ENCODE results near the gene CGB5. TPM values are rescaled to one million over a fixed set of nuclear protein-coding genes. Genes with fewer than 3 reads are reported as not detected.

The CGB5 gene
- total and polyA plus RNA-seq, 9 of the 15 experiments (the other 6 are each of a cell fraction or from before 2014, with no cell fraction given), result not detected

DNA sequence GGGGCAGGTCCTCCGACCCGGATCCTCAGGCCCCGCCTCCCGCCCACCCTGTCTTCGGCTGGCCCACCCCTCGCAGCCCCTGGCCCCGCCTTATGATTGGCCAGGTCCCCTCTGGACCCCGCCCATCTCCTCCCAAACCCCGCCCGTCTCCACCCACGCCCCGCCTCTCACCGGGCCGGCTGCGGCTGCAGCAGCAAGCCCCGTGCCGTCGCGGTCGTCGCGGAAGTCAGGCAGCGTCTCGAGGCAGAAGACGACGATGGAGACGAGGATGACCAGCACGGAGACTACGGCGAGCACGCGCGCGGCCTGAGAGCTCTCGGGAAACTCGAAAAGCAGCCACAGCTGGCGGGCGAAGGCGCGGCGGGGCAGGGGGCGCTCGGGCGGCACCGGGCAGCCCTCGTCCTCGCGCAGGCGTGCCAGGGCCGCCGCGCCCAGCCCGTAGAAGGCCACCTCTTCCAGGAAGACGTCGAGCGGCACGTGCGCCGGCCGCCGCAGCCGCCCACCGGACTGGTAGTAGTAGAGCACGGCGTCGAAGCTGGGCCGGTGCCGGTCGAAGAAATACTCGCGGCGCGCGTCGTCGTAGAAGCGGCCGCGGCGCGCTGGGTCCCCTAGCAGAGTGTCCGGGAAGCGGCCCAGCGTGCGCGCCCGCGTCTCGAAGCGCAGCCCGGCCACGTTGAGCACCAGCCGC is 28.4 kb downstream of the CGB5 start (continued):
- TF ChIP-seq ZNF77 (CRISPR knock-in tag; IDR thresholded peaks at IDR 0.05) (no peak), SRSF1 (IDR thresholded peaks at IDR 0.05; ENCODE audit: low read depth, low read length) (no peak)

DNA sequence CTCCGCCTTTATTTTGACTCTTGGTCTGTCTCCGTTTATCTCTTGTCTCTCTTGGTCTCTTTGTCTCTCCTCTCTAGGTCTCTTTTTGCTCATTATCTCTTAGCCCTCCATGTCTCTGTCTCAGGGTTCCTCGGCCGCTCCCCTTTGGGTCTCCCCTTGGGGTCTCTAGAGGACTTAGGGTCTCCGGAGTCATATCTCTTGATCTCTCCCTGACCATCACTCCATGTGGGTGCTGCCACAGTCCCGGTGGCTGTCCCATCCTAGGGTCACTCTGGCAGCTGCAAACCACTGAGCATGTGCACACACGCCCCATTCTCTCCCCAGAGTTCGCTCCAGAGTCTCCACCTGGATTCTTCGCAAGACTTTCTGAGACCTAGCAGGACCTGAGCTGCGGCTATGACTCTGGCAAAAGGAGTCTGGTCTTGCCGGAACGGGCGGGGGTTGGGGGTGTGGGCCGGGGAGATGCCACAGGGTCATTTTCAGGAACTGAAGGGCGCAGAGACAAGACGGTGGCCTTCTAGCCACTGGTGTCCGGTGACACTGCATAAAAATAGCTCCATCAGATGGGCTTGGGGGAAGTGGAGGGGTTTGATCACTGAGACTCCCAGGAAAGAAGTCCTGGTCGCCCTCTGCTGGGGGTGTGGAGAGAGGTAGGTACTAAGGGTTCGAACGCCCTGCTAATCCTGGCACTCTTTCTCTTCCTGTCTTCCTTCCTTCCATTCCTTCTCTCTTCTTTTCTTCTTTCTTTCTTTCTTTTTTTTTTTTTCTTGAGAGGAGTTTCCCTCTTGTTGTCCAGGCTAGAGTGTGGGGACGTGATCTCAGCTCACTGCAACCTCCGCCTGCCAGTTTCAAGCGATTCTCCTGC is 30.1 kb downstream of the CGB5 start:
- Histone ChIP-seq H3K9me1 (ENCODE audit: control insufficient read depth, insufficient read depth, low read length) (no peaks in the 10 kb centered on the region), H3K9ac (ENCODE audit: insufficient read depth in 1 of 2, low read depth in 2 of 2, low read length in 2 of 2) (peak overlapping the region; percentile 21 to 84), H4K20me1 (replicated peaks; ENCODE audit: control insufficient read depth, insufficient read depth, low read length) (no peaks in the 10 kb centered on the region), H2AFZ (ENCODE audit: low read depth, low read length) (peak overlapping the region; percentile 78), H3K9me3 (replicated peaks; ENCODE audit: control insufficient read depth, insufficient read depth, low read depth, low read length) (no peaks in the 10 kb centered on the region), H3K79me2 (ENCODE audit: control insufficient read depth, insufficient read depth, low read length) (no peaks in the 10 kb centered on the region), H3K4me2 (ENCODE audit: insufficient read depth, low read length) (peak overlapping the region; percentile 47), H3K36me3 (ENCODE audit: control insufficient read depth, insufficient read depth, low read length) (no peaks in the 10 kb centered on the region), H3K27ac (ENCODE audit: extremely low read depth, low read depth, low read length) (peak overlapping the region; percentile 52; the same call in 2 of the 3 replicates), H3K4me3 (no peak overlapping the region), H3K4me1 (replicated peaks in 1 of 2; ENCODE audit: control insufficient read depth in 2 of 2, insufficient read depth in 2 of 2, low read length in 2 of 2) (peaks cover 9 to 32% of the 10 kb centered on the region in 2 experiments; a peak in 4 of 5 replicates), H3K27me3 (ENCODE audit: control insufficient read depth in 2 of 2, insufficient read depth in 2 of 2, low read length in 2 of 2) (peaks cover 3 to 21% of the 10 kb centered on the region in 2 experiments; a peak in 4 of 5 replicates)
- ChIA-PET CTCF (ENCODE audit: low intra/inter-chr PET ratio) (interaction anchor here (0.5 to 1.0 kb wide), 6 partner anchors 54 to 279 kb away, joined by 3 to 5 read pairs (median 3); no protein-coding TSS in a partner anchor), POLR2A (interaction anchor here (0.5 to 1.0 kb wide), 7 partner anchors 9 to 278 kb away, joined by 3 to 4 read pairs (median 3); partner anchors contain the start of gene FTL)
- ATAC-seq (peak; percentile 95), DNase-seq (ENCODE audit: extremely low read depth in 1 of 4, low spot score in 3 of 4) (peak; percentile 76 to 91 (median 82)), FAIRE-seq (peak; percentile 96)
- intact Hi-C loops (cut with micrococcal nuclease), result loop anchor here (2.0 to 5.0 kb wide), 2 partner anchors 75 to 286 kb away; no protein-coding TSS in a partner anchor
- in situ Hi-C loops (cut with MboI), result no loop called here
- 30% methylated on average over 19 of the region's 23 CpGs for WGBS (ENCODE audit: insufficient coverage, low coverage, missing lambda C conversion rate)
- BruUV-seq (replicated peaks), result no TSS peak
- TF ChIP-seq RAD21 (CRISPR knock-in tag; conservative IDR thresholded peaks at IDR 0.05 in 1 of 2, IDR thresholded peaks at IDR 0.05 in 1 of 2), result peak; percentile 41 to 70
- no peak for TF ChIP-seq GATAD2A (IDR thresholded peaks at IDR 0.05)
- peak; percentile 39; the same call in 1 of the 2 replicates for TF ChIP-seq CTBP1 (IDR thresholded peaks at IDR 0.05; ENCODE audit: borderline replicate concordance)
- no peak for TF ChIP-seq HIVEP1 (CRISPR knock-in tag; IDR thresholded peaks at IDR 0.05)
- TF ChIP-seq GABPB2 (CRISPR knock-in tag; conservative IDR thresholded peaks at IDR 0.05), result no peak
- TF ChIP-seq, protein P1, sequence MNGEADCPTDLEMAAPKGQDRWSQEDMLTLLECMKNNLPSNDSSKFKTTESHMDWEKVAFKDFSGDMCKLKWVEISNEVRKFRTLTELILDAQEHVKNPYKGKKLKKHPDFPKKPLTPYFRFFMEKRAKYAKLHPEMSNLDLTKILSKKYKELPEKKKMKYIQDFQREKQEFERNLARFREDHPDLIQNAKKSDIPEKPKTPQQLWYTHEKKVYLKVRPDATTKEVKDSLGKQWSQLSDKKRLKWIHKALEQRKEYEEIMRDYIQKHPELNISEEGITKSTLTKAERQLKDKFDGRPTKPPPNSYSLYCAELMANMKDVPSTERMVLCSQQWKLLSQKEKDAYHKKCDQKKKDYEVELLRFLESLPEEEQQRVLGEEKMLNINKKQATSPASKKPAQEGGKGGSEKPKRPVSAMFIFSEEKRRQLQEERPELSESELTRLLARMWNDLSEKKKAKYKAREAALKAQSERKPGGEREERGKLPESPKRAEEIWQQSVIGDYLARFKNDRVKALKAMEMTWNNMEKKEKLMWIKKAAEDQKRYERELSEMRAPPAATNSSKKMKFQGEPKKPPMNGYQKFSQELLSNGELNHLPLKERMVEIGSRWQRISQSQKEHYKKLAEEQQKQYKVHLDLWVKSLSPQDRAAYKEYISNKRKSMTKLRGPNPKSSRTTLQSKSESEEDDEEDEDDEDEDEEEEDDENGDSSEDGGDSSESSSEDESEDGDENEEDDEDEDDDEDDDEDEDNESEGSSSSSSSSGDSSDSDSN (IDR thresholded peaks at IDR 0.05; ENCODE audit: borderline replicate concordance in 1 of 2, low read depth in 2 of 2, low read length in 2 of 2), result 0 out of 4 replicates have a peak, but pooled peaks of 1 of the 2 experiments have one; percentile 14
- TF ChIP-seq POU5F1 (IDR thresholded peaks at IDR 0.05; ENCODE audit: borderline replicate concordance, low read depth, low read length, partially characterized antibody), result no peak
- TF ChIP-seq NFATC3 (IDR thresholded peaks at IDR 0.05), result no peak
- TF ChIP-seq ZNF655 (CRISPR knock-in tag; IDR thresholded peaks at IDR 0.05), result no peak
- no peak for TF ChIP-seq KAT7 (CRISPR knock-in tag; IDR thresholded peaks at IDR 0.05; ENCODE audit: borderline replicate concordance)
- peak; percentile 32; the same call in 1 of the 2 replicates for TF ChIP-seq JUND (IDR thresholded peaks at IDR 0.05; ENCODE audit: borderline replicate concordance, low read depth, low read length)
- peak; percentile 32; the same call in 1 of the 3 replicates for TF ChIP-seq JUND (tag; IDR thresholded peaks at IDR 0.05; ENCODE audit: borderline replicate concordance, low read depth, low read length)
- no peak for TF ChIP-seq SREBF2 (CRISPR knock-in tag; IDR thresholded peaks at IDR 0.05)

Measured in K562 (cell line).